Activated gamma-delta T cell treated with Interleukin-2 at 50 U/mL for 16 hours (primary cell): ENCODE data around the gene LIMK2.
"Not testable (repeated sequence)": the region's sequence is repeated elsewhere in the genome, so short reads cannot be mapped to it uniquely, and the experiment has no call there.

Experiments
- DNase-seq: peaks from one replicate; pipeline ENCODE4 v3.0.0-alpha.2; 2020

LIMK2 gene

DNA sequence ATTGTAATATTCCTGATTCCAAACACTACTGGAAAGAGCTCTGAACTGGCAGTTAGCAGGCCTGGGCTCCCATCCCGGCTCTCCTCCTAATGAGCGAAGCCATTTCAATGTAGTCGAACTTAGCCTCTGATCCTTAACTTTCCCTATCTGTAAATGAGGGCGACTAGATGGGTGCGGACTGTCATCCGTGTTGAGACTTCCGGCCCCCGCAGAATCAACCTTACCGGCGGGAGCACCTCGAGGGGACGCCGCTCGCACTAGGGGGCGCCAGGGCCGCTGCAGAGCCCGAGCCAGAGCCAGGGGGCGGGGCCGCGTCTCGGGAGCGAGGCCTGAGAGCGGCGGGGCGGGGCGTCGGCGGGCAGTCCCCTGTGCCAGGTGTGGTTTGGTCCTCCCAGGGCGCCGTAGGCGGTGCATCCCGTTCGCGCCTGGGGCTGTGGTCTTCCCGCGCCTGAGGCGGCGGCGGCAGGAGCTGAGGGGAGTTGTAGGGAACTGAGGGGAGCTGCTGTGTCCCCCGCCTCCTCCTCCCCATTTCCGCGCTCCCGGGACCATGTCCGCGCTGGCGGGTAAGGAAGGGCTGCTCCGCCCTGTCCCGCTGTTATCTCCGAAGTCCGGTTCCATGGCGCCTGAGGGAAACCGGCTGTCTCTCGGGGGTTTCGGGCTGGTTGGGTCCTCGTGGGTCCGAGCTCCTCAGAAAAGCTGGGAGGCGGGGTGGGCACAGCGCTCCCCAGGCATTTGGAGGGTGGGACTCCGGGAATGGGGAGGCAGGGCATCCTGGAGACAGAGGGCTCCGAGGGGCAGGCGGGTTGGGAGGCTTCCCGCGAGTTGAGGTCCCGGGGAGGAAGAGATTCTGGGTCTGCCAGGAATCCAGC lies at the start of gene LIMK2:
Gene LIMK2, plus strand, starts transcription at position 437 of the 869 bp plus-strand sequence. Its CDS starts 111 bp downstream, at position 548.
- DNase-seq: peak; percentile 98

GRCh38 chr22:31170971-31171370 lies 41.1 kb upstream of the LIMK2 start:
- no peak for DNase-seq

- DNase-seq: not testable (repeated sequence)
Measured at GRCh38 chr22:31171734-31172133, 40.4 kb upstream of the LIMK2 start.

GRCh38 chr22:31173386-31174145 lies 38.5 kb upstream of the LIMK2 start:
- no peak for DNase-seq

GRCh38 chr22:31176923-31177322 lies 35.2 kb upstream of the LIMK2 start:
- DNase-seq: no peak

DNA sequence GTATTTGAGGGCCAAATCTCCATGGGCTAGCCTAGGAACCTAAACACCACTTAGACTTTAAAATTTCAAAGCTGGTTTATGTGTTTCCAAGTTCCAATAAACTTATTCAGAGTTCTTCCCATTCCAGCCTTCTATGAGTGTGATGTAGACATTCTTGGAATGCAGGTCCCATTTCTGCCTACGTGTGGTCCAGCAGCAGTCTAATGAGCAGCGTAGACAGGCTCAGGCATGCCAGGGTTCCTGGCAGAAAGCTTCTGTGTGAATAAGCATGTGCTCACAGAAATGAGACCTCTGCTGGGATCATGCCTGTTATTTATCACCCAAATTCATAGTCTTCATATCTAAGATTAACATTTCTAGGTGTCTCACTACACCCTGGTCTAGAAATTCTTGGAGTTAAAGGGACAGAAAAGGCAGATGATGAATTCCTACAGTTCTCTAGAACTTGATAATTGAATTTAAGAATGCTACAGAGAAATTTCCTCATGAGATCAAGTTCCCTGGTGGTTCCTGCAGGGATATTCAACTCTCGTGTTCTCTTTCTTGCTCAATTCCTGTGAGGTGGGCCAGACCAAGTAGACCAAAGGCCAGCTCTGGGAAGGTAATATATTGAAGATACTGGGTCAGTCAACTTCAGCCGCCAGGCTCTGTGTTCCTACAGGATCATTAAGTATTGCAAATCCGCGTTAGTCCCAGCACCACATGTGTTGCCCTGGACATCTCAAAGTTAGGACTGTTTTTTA lies 34.5 kb upstream of the LIMK2 start:
- no peak for DNase-seq

GRCh38 chr22:31178859-31179258 lies 33.2 kb upstream of the LIMK2 start:
- no peak for DNase-seq

DNA sequence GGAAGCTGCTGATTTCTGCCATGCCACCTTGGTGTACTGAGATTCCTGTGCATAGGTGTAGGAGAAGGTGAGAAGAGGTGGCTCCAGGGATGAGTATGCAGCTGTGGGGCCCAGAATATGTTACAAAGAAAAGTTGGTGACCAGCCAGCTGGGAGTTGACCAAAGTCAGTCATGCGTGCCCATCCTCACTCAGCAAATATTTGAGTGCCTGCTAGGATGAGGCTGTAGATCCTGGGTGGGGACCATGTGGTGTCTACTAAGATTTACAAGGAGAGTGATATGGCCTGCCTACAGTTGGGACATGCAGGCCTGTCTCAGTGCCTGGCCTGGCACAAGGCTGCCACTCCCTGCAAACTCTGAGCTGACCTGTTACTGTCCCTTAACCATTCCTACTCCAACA lies 32.8 kb upstream of the LIMK2 start:
- DNase-seq: no peak

- no peak for DNase-seq
Measured at GRCh38 chr22:31184015-31184414, 28.1 kb upstream of the LIMK2 start.

DNA sequence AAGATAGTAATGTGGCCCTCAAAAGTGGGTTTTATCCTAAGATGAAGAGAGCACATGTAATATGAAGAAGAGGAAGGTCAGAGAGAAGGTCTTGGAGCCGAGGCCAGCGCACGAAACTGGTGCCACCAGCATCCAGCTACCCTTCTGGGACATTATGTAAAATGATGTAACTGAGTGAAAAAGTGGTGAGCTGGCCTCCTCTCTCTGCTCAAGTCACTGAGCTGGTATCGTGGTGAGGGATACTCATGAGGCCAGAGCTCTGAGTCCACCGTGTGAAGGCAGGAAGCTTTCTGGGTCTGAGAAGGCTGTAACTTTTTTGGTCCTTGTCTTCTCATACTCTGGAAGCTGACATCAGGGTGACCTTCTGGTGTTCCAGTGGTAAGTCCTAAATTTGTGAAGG lies 27.0 kb upstream of the LIMK2 start:
- DNase-seq: no peak

DNA sequence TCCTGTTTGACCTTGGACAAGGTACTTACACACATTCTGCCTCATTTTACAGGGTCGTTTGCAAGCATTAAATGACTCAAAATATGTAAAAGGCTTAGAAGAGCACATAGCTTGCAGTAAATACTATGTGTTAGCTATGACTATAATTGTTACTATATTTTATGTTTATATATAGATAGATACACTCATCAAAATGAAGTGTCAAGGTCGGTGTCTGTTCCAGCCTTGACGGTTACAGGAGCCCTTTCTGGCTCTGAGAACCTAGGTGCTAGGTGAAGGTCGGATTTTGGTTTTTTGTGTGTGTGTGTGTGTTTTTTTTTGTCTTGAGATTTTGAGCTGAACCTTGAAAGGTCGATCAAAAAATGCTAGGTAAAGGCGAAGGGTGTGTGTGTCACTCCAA lies 24.5 kb upstream of the LIMK2 start:
- no peak for DNase-seq

GRCh38 chr22:31192513-31192912 lies 19.6 kb upstream of the LIMK2 start:
- no peak for DNase-seq

DNA sequence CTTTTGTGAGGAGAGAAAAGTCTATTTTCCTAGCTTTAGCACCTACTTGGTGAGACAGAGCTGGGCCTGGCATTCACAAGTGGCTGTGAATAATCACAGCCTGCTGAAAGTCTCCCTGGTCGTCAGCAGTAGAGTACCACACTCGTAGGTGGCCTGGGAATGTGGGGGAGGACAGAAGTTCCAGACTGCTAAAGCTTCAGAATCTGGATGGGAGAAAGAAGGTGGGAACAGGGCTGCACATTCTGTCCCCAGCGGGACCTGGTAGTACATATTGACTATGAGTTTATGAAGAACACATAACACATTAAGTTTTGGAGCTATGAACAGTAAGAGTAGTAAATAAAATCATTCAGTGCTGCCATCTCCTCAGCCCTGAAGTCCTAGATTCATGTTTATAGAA lies 19.0 kb upstream of the LIMK2 start:
- no peak for DNase-seq

DNA sequence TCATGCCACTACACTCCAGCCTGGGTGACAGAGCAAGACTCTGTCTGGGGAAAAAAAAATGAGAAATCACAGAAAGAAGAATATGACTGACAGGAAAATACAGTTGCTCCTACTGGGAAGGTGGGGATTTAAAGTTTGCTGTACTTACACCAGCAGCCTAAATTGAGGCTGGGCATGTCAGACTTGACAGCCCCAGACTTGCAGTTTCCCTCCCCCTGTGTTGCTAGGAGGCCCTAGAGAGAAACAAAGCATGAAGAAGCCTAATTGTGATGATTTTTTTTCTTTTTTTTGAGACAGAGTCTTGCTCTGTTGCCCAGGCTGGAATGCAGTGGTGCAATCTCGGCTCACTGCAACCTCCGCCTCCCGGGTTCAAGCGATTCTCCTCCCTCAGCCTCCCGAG lies 17.4 kb upstream of the LIMK2 start:
- not testable (repeated sequence) for DNase-seq

- no peak for DNase-seq
Measured at GRCh38 chr22:31199187-31199586, 12.9 kb upstream of the LIMK2 start.

GRCh38 chr22:31204352-31204984 lies 7.6 kb upstream of the LIMK2 start:
- DNase-seq: not testable (repeated sequence)

DNA sequence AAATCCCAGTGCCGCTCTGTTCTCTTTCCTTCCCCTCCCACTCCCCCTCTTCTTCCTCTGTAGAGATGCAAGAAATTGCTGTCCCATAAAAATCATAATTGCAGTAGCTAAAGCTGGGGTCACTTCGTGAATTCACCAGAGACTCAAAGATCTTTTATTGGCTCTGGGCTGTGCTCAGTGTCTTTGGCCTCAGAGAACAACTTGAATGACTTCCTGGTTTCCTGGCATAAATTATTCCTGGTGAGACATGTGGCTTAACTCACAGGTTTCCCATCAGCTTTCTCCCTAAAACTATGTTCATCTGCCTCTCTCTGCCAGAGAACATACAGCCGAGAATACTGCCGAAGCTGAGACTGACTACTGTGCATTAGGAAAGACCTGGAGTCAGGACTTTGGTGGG lies 7.0 kb upstream of the LIMK2 start:
- not testable (repeated sequence) for DNase-seq

DNA sequence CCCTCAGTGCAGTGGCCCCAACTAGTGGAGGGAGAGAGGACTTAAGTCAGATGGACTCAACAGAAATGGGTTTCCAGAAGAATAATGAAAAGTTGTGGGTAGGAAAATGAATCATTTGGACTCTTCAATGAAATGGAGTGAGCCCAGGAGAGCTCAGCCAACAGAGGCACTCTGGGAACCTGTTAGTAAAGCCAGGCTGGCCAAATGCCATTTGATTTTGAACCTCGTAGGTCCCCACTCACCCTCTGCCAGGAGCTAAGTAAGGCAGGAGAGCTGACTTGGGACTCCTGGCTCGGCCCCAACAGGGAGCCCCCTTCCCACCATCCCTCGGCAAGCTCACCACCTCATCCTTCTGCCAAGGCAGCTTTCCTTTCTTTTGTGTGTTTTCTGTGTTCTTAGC lies 5.6 kb upstream of the LIMK2 start:
- DNase-seq: not testable (repeated sequence)

GRCh38 chr22:31206896-31207687 lies 5.0 kb upstream of the LIMK2 start:
- no peak for DNase-seq

- DNase-seq: peak; percentile 7
Measured at GRCh38 chr22:31210556-31211421, 1.3 kb upstream of the LIMK2 start.

DNA sequence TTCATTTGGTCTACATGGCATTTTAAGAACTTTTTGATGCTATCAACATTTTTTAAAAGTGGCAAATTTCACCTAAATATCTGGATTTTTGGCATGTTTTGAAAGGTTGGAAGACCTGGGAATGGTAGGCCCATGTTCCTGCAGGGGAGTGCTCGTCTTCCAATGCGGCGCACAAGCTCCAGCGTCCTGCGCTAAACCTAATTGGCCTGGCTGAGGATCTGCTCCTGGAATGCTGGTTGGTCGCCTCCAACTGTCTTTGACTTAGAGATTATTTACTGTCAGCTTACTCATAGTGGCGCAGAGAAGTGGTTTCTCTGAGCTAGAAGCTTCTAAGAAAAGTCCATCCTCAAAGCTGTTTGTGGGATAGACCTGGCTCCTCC lies 626 bp upstream of the LIMK2 start:
- no peak for DNase-seq
